GM19239 (cell line): Measurements from ENCODE around the gene CCBE1.
"Not testable (repeated sequence)": the region's sequence is repeated elsewhere in the genome, so short reads cannot be mapped to it uniquely, and the experiment has no call there.

Experiments
- DNase-seq: peaks from one replicate; pipeline ENCODE4 v3.0.0; 2011; ENCODE audit warnings: low spot score; ENCODE audit not compliant: insufficient read length
- FAIRE-seq: peaks from 2 replicates; lab custom pipeline; 2011; peaks lifted over from hg19 to GRCh38; lab: Jason Lieb, UNC

Gene CCBE1

DNA sequence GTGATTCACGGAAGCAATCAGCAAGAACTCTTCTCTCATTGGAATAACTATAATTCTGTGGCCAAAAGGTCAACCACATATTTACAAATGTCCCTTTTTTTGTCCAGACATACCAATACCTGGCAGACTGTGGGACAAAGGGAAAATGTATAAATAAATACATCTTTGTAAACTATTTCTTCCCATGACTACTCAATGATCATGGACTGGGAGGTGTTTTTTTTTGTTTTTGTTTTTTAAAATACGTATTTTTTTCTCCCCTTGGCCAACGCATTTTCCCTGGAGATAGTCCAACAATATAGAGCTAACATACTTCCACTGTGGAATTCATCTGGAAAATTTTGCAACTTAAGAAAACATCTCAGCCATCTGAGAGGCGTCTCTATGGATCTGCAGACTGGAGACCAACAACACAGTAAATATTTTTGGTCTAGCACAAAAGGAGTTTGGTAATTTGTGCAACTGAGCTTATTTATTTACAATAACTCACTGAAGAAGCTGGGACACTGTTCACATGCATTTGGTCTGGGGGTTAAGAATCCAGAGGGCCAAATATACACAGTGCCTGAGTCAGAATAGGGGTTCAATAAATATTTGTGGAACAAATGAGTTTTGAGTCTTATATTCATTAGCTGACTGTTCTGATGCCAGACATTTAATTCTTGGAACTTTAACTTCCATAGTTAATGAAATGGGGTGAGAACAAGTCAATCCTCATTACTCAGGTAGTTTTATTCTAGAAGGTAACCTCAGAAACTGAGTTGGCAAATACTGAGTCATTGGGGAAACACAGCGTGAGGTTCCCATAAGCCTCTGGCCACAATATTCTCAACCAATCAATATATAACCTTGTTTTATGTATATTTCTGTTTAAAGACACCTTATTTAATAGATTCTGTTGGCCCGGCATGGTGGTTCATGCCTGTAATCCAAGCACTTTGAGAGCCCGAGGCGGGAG is 36.2 kb downstream of the CCBE1 start:
- DNase-seq: no peak
- FAIRE-seq: no peak

DNA sequence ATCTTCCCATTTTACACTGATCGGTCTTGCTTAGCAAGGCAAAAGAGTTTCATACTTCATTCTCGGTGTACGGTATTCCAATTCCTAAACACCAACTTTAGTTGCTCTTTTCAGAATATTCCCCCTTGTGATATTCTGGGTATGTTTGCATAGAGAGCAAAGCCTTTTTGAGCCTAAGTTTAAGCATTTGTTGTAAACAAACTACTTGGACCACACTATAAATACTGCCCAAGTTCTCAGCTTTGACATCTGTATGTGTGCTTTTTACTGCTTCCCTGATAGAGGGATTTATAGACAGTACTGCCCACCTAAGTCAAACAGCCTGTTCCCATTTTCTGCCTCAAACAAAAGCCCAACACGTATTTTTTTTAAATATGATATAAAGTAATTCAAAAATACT is 36.9 kb downstream of the CCBE1 start:
- DNase-seq: no peak
- FAIRE-seq: no peak

DNA sequence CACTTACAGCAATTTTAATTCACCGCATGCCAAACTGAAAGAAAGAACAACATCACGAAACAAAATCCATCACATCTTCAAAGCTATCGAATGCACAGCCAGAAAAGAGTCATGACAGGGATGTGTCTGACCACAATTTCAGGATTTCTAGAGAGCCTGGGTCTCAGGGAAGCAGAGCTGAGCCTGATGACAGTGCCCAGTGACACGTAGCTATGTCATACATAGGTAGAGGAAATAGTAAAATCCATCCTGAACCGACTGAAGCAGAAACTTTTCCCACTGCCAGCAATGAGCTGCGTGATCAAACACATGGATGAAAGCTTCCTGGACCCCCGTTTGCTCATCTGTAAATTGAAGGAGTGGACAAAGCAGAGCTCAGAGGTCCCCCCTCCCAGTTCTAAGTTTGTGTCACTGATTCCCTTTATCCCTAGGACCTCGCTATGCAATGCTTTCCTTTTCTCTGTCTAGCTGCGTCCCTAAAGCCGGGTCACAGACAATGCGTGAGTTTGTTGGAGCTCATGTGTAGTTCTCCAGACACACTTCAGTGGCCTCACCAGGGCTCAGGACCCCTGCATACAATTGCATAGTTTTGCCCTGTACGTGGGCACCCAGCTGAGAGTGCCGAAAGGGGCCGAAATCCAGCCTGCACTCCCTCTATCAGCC is 37.6 kb downstream of the CCBE1 start:
- no peak for FAIRE-seq
- DNase-seq: no peak

DNA sequence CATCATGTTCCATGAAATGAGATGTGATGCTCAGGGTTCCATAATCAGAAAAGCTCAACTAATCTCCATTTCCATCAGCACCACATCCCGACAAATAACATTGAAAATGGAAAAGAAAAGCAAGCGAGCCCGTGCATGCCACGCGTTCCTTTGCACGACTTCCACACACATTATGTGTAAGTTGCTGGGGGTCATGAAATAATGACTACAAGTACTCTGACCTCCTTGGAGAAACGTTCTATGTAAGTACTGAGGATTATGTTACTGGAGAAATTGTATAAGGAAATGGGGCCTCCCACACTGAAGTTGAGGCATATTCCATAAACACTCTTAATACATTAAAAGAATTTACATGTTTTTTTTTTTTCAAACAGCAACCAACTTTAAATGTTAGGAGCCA is 38.3 kb downstream of the CCBE1 start:
- DNase-seq: no peak
- FAIRE-seq: no peak

DNA sequence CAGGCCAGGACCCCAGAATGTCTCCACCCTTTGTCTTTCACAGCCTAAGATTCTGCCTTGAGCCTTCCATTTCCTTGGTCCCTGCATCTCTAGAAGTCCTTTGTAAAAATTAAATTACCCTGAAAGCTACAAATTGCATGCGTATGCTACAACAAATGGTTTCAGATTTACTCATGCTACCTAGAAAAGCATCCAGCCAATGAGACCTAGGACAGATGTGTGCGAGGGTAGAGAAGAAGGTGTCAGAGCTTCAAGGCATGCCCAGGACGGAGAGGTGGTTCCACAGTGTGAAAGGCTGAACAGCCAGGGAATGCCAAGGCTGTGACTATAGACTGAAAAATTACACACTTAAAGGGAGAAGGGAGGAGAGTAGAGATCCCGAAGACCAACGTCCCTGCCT is 40.2 kb downstream of the CCBE1 start:
- FAIRE-seq (no peak), DNase-seq (no peak)

DNA sequence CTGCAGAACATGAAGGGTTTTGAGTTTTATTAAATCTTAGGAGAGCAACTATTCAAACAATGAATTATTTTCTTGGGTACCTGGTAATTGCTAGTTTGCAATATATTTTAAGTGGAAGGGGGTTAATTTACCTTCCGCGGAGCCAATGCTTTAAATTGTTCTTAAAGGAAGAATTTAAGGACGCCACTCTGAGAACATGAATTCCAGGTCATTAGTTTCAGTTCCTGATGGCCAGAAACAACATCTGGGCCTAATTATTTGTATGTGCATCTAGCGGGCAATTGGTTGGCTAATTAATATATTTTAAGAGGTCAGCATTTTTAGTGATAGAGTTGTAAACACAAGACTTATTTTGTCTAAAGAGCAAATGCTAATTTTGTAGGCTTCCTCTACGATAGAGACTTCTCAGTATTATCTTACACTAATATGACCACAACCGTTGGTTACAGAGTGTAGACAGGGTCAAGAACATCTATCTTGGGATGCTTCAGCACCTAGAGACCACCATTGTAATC is 40.8 kb downstream of the CCBE1 start:
- FAIRE-seq: no peak
- DNase-seq: no peak

DNA sequence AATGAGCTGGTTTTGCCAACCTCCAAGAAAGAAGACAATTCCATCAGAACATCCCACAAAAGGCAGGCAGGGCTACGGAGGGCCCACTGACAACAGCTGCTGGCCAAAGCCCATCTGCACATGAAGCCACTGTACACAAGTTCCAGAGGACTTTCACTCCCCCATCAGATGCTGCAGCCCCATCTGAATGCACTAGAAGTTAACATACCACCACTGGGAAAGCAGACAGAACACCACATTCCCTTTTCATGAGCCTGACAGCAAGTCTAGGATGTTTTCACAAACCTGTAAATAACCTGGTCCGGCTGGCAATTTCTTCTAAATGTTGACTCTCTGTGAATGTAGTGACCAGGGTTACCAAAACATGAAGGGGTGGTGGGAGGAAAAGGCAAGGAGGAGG is 41.5 kb downstream of the CCBE1 start:
- no peak for FAIRE-seq
- DNase-seq: no peak

DNA sequence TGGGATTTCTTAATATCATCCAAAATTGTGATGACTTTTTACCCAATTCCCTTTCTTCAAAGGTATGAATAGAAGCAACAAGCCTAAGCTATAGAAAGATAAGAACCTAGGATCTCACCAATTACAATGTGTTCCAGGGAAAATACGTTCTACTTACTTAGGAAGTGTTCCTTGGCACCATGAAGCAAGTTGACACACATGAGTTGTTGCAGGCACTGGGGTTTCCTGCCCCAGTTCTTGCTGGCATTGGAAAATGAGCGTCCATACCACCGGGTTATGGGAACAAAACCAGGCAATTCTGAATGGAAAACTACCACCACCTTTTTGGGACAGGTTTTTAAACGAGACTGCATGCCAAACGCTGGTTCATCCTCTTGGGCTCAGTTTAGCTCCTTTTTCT is 46.2 kb downstream of the CCBE1 start:
- DNase-seq (no peak), FAIRE-seq (no peak)

DNA sequence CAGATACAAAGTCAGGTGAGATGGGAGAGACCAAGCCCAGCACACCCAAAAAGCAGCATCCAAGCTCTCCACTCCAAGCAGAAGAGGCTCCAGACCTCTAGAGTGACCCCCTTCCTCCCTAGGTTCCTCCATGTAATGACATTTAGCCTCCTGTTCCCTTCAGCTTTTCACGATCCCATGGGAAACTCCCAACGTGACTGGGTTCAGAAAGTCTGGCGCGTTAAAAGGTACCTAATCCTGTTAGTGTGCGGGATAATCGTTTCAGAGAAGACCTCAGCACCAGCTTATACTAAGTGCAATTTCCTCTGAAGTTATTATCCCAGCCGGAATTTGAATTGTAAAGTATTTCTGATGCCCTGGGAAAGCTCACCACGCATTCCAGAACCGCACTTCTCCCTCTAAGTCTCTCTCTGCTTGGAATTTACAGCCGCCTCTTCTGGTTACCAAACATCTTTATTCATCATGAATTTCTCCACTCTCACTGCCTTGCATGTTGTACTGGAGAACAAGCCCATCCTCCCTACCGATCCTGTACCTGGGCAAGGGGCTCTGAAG is 46.9 kb downstream of the CCBE1 start:
- DNase-seq (no peak), FAIRE-seq (no peak)

DNA sequence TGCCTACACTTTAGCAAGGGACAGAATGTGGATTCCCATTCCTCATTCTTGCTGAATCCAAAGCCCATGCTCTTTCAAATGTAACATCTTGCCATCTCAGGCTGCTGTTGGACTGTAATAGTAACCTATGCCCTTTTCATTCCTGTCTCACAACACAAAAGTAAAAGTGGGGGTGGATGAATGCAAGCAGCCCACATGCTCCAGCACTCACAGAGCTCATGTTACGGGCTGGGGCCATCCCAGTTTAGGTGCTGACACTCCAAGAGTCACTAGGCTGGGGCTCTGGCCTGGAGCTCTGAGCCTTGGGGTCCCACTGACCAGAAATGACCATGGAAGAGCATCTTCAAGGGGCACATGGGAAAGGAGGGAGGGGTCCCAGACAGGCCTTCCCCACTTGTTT is 47.6 kb downstream of the CCBE1 start:
- DNase-seq (no peak), FAIRE-seq (no peak)

DNA sequence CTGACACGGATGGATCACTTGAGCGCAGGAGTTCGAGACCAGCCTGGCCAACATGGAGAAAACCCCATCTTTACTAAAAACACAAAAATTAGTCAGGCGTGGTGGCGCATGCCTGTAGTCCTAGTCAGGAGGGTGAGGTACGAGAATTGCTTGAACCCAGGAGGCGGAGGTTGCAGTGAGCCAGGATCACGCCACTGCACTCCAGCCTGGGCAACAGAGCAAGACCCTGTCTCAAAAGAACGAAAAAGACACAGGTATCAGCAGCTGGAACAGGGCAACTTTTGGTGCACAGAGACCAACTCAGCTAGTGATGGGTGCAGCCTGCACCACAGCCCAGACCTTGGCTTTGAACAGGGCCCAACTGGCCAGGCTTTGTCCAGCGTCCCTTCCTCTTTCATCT is 48.8 kb downstream of the CCBE1 start:
- not testable (repeated sequence) for FAIRE-seq, DNase-seq

DNA sequence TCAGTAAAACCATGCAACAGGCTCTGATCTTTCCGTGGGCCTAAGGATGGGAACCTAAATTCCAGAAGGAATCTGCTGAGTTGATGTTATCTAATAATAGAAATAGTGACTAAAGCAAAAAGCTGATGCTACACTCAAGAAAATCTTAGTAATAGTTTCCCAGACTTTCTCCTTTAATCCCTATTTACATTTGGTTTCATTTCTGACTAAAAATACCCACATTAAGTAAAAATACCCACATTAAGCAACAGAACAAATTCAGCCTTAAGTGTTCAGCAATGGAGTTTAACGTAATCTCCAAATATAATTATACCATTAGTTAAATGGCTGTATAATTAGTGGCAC is 50.3 kb downstream of the CCBE1 start:
- no peak for FAIRE-seq
- no peak for DNase-seq

DNA sequence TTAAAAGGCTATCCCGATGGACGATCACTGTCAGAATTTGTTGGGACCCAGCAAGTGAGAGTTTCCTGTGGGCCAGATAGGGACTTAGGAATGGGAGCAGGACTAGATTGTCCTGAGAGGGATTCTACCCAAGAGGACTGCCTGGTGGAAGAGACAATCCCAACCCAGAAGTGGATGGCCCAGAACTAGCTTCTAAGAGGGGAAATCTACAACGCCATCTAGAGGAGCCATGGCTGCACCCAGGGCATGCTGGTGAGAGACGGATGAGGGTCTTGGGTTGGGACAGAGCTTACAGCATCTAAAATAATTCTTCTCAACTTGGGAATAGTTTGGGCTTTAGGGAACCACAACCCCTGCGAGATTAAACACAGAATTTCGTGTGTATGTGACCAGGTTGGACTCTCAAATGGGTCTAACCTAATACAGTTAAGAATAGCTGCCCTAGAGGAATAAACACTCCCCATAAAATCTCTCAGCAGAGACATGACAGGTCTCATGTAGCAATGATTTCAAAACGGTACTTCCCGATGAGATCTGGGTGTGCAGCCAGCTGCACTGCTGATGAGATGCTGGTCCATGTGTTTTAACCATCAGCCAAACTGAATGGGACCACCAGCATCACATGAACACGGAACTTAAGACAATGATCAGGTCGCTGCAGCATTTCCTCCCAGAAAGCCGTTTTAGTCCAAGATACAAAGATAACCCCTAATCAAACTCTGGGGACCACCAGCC is 50.8 kb downstream of the CCBE1 start:
- no peak for DNase-seq
- no peak for FAIRE-seq

DNA sequence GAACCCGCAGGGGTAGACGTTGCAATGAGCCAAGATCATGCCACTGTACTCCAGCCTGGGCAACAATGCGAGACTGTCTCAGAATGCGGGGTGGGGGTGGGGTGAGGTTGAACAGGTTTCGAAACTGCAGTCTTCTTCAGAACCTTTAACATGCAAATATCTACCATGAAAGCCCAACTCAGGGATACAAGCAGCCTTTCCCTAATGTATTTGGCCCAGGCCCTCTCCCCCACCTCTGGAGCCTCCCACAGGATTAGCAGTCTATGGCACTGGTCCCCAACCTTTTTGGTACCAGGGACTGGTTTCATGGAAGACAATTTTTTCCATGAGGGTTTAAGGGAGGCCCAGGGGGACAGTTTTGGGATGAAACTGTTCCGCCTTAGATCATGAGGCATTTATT is 53.5 kb downstream of the CCBE1 start:
- FAIRE-seq: no peak
- DNase-seq: no peak

DNA sequence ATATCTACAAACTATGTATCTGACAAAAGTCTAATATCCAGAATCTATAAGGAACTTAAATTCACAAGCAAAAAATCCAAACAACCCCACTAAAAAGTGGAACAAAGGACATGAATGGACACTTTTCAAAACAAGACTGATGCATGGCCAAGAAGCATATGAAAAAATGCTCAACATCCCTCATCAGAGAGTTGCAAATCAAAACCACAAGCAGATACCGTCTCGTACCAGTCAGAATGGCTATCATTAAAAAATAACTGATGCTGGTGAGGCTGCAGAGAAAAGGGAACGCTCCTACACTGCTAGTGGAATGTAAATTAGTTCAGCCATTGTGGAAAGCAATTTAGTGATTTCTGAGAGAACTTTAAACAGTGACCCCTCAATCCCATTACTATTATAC is 56.5 kb downstream of the CCBE1 start:
- DNase-seq (no peak), FAIRE-seq (no peak)

DNA sequence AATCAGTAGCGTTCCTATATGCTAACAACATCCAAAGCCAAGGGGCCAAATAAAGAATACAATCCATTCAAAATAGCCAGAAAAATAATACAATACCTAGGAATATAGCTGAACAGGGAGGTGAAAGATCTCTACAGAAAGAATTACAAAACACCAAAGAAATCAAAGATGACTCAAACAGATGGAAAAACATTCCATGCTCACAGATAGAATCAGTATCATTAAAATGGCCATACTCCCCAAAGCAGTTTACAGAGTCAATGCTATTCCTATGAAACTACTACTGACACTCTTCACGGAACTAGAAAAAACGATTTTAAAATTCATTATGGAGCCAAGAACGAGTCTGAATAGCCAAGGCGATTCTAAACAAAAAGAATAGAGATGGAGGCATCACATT is 57.4 kb downstream of the CCBE1 start:
- FAIRE-seq (no peak), DNase-seq (no peak)

DNA sequence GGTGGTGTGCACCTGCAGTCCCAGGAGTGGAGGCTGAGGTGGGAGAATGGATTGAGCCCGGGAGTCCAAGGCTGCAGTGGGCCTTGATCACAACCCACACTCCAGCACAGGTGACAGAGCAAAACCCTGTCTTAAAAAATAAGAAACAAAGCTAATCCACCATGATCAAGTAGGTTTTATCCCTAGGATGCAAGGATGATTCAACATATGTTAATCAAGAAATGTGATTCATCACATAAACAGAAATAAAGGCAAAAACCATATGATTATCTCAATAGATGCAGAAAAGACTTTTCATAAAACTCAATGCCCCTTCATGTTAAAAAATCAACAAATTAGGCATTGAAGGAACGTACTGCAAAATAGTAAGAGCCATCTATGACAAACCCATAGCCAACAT is 58.1 kb downstream of the CCBE1 start:
- FAIRE-seq: no peak

DNA sequence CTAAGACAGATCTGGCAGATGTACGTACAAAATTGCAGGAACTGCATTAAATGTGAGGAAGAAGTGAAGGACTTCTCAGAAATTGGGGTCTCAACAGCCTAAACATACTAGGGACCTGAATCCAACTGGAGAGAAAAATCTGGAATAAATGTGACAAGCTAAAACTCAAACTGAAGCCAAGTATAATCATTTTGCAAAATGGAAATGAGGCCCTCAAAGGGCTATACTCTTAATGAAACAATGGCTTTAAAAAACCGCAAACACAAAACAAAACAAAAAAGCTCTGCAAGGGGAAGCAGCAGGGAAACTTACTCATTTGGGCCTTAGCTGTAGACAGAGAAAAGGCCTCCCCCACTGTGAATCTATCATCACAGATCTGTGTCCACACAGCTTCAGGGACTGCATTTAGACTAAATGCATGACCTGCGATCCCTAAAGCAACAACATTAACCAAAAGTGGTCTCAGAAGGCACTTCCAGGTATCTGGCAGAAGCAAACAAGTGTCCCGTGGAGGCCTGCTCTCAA is 63.2 kb downstream of the CCBE1 start:
- no peak for FAIRE-seq
- DNase-seq: no peak

More for the DNA sequence above, 58.1 kb downstream of the CCBE1 start:
- DNase-seq: no peak

DNA sequence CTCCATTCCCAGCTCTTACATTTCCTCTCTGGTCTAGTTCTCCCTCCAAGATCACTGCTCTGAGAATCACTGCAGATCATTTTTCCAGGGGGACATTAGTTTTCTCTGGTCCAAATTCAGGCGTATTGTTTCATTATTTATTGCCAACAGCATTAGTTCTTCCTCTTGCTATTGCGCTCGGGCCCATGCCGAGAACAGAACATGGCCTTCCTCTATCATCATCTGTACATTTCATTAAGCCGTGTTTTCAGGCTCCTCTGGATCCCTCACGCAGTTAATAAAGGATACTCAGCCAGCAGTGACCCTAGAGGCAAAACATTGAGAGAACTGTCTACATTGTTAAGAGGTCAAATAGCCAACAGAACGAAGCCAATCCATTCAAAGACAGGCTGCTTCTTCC is 63.9 kb downstream of the CCBE1 start:
- DNase-seq (no peak), FAIRE-seq (no peak)

DNA sequence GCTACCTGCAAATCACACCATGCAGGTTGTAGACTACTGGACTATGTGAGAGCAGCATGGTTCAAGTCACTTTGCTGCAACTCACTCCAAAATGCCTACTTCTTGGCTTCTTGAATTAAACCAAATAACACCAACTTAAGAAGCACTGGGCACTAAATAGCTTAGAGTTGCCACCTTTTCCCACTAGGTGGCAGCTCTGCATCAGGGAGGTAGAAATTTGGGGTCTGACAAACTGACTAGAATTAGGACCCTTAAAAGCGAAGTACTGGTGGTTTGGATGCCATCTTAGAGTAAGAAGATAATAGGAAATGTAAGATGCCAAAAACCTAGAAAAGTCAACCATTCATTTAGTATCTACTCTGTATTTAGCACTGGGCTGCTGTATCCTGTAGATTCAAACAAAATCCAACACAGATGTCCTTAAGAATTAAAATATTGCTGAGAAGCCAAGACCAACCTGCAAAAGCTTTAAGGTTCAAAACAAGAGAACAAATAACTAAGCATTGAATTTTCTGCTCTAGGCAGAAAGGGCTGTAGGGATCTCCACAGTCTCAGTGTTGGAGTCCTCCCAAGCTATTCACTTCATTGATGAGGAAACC is 65.5 kb downstream of the CCBE1 start:
- DNase-seq: no peak
- peak; percentile 64 for FAIRE-seq
